Measurements from ENCODE around the gene PLGRKT.

Gene PLGRKT

DNA sequence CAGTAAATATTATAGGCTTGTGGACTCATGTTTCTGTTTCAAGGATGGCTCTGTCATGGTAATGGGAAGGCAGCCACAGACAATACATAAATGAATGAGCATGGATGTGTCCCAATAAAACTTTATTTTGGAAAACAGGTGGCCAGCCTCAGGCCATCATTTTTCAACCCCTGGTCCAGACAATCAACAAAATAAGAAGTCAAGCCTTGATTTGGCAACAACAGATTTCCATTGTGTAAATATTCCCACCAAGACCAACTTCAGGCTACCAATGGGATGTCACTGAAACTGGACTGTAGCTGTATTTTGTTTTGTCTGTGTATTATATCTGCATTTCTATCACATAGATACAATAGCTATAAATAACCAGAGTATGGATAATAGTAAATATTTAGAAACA lies 77.4 kb downstream of the PLGRKT start:
- no peak for TF ChIP-seq CEBPB (IDR thresholded peaks at IDR 0.05)
- TF ChIP-seq USF1 (IDR thresholded peaks at IDR 0.05) = no peak
- no peak for TF ChIP-seq YY1 (IDR thresholded peaks at IDR 0.05; ENCODE audit: low read depth)
- TF ChIP-seq TCF12 (IDR thresholded peaks at IDR 0.05; ENCODE audit: low read depth) = no peak
- no peak for TF ChIP-seq MAX (IDR thresholded peaks at IDR 0.05)
- no peak for TF ChIP-seq FOXM1 (IDR thresholded peaks at IDR 0.05; ENCODE audit: borderline replicate concordance, low read depth)
- no peak for TF ChIP-seq EGR1 (IDR thresholded peaks at IDR 0.05)
- no peak for TF ChIP-seq TEAD4 (IDR thresholded peaks at IDR 0.05)
- TF ChIP-seq EP300 (IDR thresholded peaks at IDR 0.05; ENCODE audit: borderline replicate concordance) = no peak
- TF ChIP-seq TAF1 (IDR thresholded peaks at IDR 0.05; ENCODE audit: low read depth) = no peak
- no peak for TF ChIP-seq RAD21 (IDR thresholded peaks at IDR 0.05; ENCODE audit: low read depth)
- no peak for TF ChIP-seq ZBTB7A (IDR thresholded peaks at IDR 0.05; ENCODE audit: low read depth)
- no peak for TF ChIP-seq CREB1 (IDR thresholded peaks at IDR 0.05; ENCODE audit: low read depth)
- no peak for TF ChIP-seq NFIC (IDR thresholded peaks at IDR 0.05)
- TF ChIP-seq, protein P1, sequence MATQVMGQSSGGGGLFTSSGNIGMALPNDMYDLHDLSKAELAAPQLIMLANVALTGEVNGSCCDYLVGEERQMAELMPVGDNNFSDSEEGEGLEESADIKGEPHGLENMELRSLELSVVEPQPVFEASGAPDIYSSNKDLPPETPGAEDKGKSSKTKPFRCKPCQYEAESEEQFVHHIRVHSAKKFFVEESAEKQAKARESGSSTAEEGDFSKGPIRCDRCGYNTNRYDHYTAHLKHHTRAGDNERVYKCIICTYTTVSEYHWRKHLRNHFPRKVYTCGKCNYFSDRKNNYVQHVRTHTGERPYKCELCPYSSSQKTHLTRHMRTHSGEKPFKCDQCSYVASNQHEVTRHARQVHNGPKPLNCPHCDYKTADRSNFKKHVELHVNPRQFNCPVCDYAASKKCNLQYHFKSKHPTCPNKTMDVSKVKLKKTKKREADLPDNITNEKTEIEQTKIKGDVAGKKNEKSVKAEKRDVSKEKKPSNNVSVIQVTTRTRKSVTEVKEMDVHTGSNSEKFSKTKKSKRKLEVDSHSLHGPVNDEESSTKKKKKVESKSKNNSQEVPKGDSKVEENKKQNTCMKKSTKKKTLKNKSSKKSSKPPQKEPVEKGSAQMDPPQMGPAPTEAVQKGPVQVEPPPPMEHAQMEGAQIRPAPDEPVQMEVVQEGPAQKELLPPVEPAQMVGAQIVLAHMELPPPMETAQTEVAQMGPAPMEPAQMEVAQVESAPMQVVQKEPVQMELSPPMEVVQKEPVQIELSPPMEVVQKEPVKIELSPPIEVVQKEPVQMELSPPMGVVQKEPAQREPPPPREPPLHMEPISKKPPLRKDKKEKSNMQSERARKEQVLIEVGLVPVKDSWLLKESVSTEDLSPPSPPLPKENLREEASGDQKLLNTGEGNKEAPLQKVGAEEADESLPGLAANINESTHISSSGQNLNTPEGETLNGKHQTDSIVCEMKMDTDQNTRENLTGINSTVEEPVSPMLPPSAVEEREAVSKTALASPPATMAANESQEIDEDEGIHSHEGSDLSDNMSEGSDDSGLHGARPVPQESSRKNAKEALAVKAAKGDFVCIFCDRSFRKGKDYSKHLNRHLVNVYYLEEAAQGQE (IDR thresholded peaks at IDR 0.05; ENCODE audit: low read depth) = no peak

DNA sequence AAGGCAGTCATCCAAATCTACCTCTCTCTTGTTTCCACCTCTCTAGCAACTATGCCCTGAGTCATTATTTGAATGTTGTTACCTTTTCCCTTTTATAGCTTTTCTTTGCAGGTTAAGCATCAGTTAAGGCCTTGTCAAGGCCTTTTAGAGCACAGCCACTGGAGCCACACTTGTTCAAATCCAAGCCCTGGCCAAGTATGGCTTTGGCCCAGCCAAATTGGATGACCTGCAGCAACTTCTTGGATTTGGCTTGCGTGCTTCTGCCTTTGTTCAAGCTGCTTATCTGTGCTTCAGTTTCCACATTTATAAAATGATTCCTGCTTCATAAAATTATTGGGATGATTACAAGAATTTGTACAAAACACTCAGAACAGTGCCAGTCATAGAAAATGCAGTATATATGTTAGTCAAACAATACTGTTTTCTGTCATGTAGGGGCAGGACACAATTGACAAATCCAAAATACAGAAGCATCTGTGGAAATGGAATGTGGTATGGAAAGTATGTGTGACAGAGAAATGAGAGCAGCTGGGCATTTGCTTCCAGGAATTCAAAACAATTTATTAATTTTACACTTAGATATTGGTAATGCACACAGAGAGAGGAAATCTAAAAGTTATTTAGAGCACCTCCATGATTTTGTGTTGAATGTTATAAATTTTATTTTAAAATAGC lies 80.2 kb downstream of the PLGRKT start:
- TF ChIP-seq, protein P1 (IDR thresholded peaks at IDR 0.05; ENCODE audit: low read depth) = no peak
- TF ChIP-seq TCF12 (IDR thresholded peaks at IDR 0.05; ENCODE audit: low read depth) = no peak

GRCh38 chr9:5355817-5356216 lies 81.9 kb downstream of the PLGRKT start:
- TF ChIP-seq CEBPB (IDR thresholded peaks at IDR 0.05) (no peak), EGR1 (IDR thresholded peaks at IDR 0.05) (no peak), CREB1 (IDR thresholded peaks at IDR 0.05; ENCODE audit: low read depth) (no peak), TCF12 (IDR thresholded peaks at IDR 0.05; ENCODE audit: low read depth) (no peak), RAD21 (IDR thresholded peaks at IDR 0.05; ENCODE audit: low read depth) (no peak), TEAD4 (IDR thresholded peaks at IDR 0.05) (no peak), TAF1 (IDR thresholded peaks at IDR 0.05; ENCODE audit: low read depth) (no peak), USF1 (IDR thresholded peaks at IDR 0.05) (no peak), EP300 (IDR thresholded peaks at IDR 0.05; ENCODE audit: borderline replicate concordance) (no peak), FOXM1 (IDR thresholded peaks at IDR 0.05; ENCODE audit: borderline replicate concordance, low read depth) (no peak), MAX (IDR thresholded peaks at IDR 0.05) (no peak), NFIC (IDR thresholded peaks at IDR 0.05) (no peak), ZBTB7A (IDR thresholded peaks at IDR 0.05; ENCODE audit: low read depth) (no peak), YY1 (IDR thresholded peaks at IDR 0.05; ENCODE audit: low read depth) (no peak)
- TF ChIP-seq, protein P1 (IDR thresholded peaks at IDR 0.05; ENCODE audit: low read depth) = no peak

DNA sequence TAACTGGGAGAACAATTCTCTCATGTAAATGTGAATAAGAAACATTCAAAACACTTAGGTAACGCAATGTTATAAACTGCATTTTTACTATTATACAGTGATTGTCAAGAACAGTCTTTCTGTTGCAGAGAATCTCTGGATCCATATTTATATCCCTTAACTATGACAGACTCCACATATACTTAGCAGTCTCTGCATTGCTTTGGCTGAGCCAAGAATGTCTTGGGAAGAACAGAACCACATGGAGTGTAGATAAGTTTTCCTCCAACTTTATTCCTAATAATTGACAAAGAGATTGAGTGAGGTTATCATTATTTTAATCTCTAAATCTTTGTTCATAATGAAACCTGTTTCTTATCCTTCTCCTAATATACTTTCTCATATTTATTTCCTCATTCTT lies 82.5 kb downstream of the PLGRKT start:
- TF ChIP-seq CREB1 (IDR thresholded peaks at IDR 0.05; ENCODE audit: low read depth) (no peak), USF1 (IDR thresholded peaks at IDR 0.05) (no peak), CEBPB (IDR thresholded peaks at IDR 0.05) (no peak), TAF1 (IDR thresholded peaks at IDR 0.05; ENCODE audit: low read depth) (no peak), EGR1 (IDR thresholded peaks at IDR 0.05) (no peak), NFIC (IDR thresholded peaks at IDR 0.05) (no peak), TCF12 (IDR thresholded peaks at IDR 0.05; ENCODE audit: low read depth) (no peak), RAD21 (IDR thresholded peaks at IDR 0.05; ENCODE audit: low read depth) (no peak), MAX (IDR thresholded peaks at IDR 0.05) (no peak), ZBTB7A (IDR thresholded peaks at IDR 0.05; ENCODE audit: low read depth) (no peak), YY1 (IDR thresholded peaks at IDR 0.05; ENCODE audit: low read depth) (no peak)
